Cardiac atrium fibroblast (primary cell): Measurements from ENCODE around the gene DRICH1. TPM values are rescaled to one million over a fixed set of nuclear protein-coding genes. Genes with fewer than 3 reads are reported as not detected.

Experiments
- total RNA-seq: library from RNA; depleted of rRNA; stranded (reverse); fragments of >200 nt; gene quantifications from 2 replicates; pipeline ENCODE4 v1.2.3, GENCODE V29; 2015

DRICH1 gene
- total RNA-seq, result not detected in 2 replicates

GRCh38 chr22:23632178-23632577 lies at the start of gene DRICH1:
DRICH1 (minus strand) TSS chr22:23632321; CDS start chr22:23632023, 298 bp downstream.

GRCh38 chr22:23579870-23580575 lies 52.1 kb downstream of the DRICH1 start, which contains the start of gene IGLL1:
IGLL1 (minus strand) TSS chr22:23580290; CDS start chr22:23580190, 100 bp downstream.

Other genes with a start within 250 kb of the DRICH1 start
- gene IGLL1, start 52.0 kb downstream of the DRICH1 start, total RNA-seq, result not detected in 2 replicates
- gene RGL4, start 58.7 kb upstream of the DRICH1 start, total RNA-seq, result not detected in 2 replicates
- 4.9 and 5.0 TPM in 2 replicates for gene ZNF70, start 118.8 kb upstream of the DRICH1 start, total RNA-seq
- not detected in 2 replicates for gene VPREB3, start 122.1 kb upstream of the DRICH1 start, total RNA-seq
- gene C22orf15, start 130.7 kb upstream of the DRICH1 start, total RNA-seq, result not detected in 2 replicates
- 0.36 and 1.1 TPM in 2 replicates for gene CHCHD10, start 135.7 kb upstream of the DRICH1 start, total RNA-seq
- gene MMP11, start 140.5 kb upstream of the DRICH1 start, total RNA-seq, result 2.0 and 6.8 TPM in 2 replicates
- gene SMARCB1, start 154.6 kb upstream of the DRICH1 start, total RNA-seq, result 72.4 and 83.8 TPM in 2 replicates
- under 0.01 and 0.16 TPM in 2 replicates for gene DERL3, start 206.7 kb upstream of the DRICH1 start, total RNA-seq
- gene SLC2A11, start 225.6 kb upstream of the DRICH1 start, total RNA-seq, result 4.3 and 11.3 TPM in 2 replicates